ENCODE data around the gene STPG2. TPM values are rescaled to one million over a fixed set of nuclear protein-coding genes. Genes with fewer than 3 reads are reported as not detected.

The STPG2 gene
- total and polyA plus RNA-seq, 2 of the 8 experiments (the other 6 are each of a cell fraction or from before 2014, with no cell fraction given), result 0.03 TPM; not detected in 1

DNA sequence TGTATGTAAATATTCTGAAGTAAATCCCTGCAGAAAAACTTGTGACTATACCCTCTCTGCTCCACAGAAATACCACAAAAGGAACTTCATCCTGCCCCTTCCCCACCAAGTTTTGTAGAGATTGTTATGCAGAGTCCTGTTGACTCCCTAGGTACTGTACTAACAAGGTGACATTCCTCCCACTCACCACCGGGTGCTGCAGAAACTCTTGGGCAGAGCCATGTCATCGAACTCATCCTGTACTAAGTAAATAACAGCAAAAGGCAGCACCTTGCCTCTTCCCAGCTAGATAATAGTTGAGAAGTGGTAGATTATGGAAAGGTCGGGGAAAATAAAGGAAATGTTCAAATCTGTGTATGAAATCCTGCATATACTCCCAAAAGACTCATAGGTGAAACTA is 233.3 kb downstream of the STPG2 start (continued):
- TF ChIP-seq RAD21 (IDR thresholded peaks at IDR 0.05 in 1 of 2, conservative IDR thresholded peaks at IDR 0.05 in 1 of 2; ENCODE audit: low read depth in 2 of 2, low read length in 2 of 2), result peak; percentile 45 to 63
- TF ChIP-seq CBX8 (IDR thresholded peaks at IDR 0.05; ENCODE audit: borderline replicate concordance, low read depth, low read length), result no peak
- no peak for TF ChIP-seq TAF1 (IDR thresholded peaks at IDR 0.05; ENCODE audit: low read depth, low read length)
- TF ChIP-seq CBX5 (IDR thresholded peaks at IDR 0.05; ENCODE audit: low read depth, low read length), result no peak
- TF ChIP-seq BACH1 (IDR thresholded peaks at IDR 0.05; ENCODE audit: low read length), result no peak
- TF ChIP-seq HDAC2 (IDR thresholded peaks at IDR 0.05; ENCODE audit: borderline replicate concordance in 1 of 2, low read depth in 2 of 2, low read length in 2 of 2), result no peak
- TF ChIP-seq ASH2L (IDR thresholded peaks at IDR 0.05; ENCODE audit: low read length), result no peak
- TF ChIP-seq KDM1A (IDR thresholded peaks at IDR 0.05; ENCODE audit: borderline replicate concordance, low read length), result no peak
- no peak for TF ChIP-seq KDM5A (IDR thresholded peaks at IDR 0.05; ENCODE audit: low read length)
- TF ChIP-seq CTCF (IDR thresholded peaks at IDR 0.05; ENCODE audit: control extremely low read depth in 1 of 3, insufficient read depth in 1 of 3, low read depth in 1 of 3, low read length in 3 of 3), result peak; percentile 29 to 63 (median 35)
- TF ChIP-seq ZNF274 (IDR thresholded peaks at IDR 0.05; ENCODE audit: borderline replicate concordance, extremely low read depth, low read length), result no peak
- TF ChIP-seq KDM4A (IDR thresholded peaks at IDR 0.05; ENCODE audit: low read depth, low read length, severe bottlenecking), result no peak
- TF ChIP-seq SP4 (IDR thresholded peaks at IDR 0.05; ENCODE audit: low read length), result no peak
- TF ChIP-seq NRF1 (IDR thresholded peaks at IDR 0.05; ENCODE audit: low read depth, low read length), result no peak
- TF ChIP-seq BCL11A (IDR thresholded peaks at IDR 0.05; ENCODE audit: low read depth in 2 of 2, low read length in 2 of 2), result no peak
- TF ChIP-seq CTBP2 (IDR thresholded peaks at IDR 0.05; ENCODE audit: borderline replicate concordance, insufficient read depth, insufficient read length, low read length), result no peak
- TF ChIP-seq TEAD4 (IDR thresholded peaks at IDR 0.05; ENCODE audit: low read depth, low read length), result 0 out of 2 replicates have a peak, but pooled peaks have one; percentile 35
- no peak for TF ChIP-seq RBBP5 (IDR thresholded peaks at IDR 0.05; ENCODE audit: borderline replicate concordance, low read depth, low read length)
- TF ChIP-seq FOSL1 (IDR thresholded peaks at IDR 0.05; ENCODE audit: insufficient read depth, low read depth, low read length), result no peak
- TF ChIP-seq MAX (IDR thresholded peaks at IDR 0.05), result no peak
- no peak for TF ChIP-seq POLR2A (IDR thresholded peaks at IDR 0.05; ENCODE audit: control extremely low read depth in 1 of 2, low read depth in 2 of 2, low read length in 2 of 2)
- no peak for TF ChIP-seq SAP30 (IDR thresholded peaks at IDR 0.05; ENCODE audit: insufficient read depth, insufficient replicate concordance, low read length)

Measured in H1 (cell line).